IMR-90 (cell line): ENCODE data around the gene PSME3. TPM values are rescaled to one million over a fixed set of nuclear protein-coding genes. Genes with fewer than 3 reads are reported as not detected.

Experiments
- ATAC-seq: fragments of 200-7000 bp; cut with Tn5 transposase; 2 replicates; pipeline ENCODE4 v1.9.1; 2020; ENCODE audit warnings: low read depth, mild to moderate bottlenecking, moderate library complexity
- BruUV-seq: library from RNA; stranded (reverse); fragments of 400-500 nt; replicated peaks from 2 replicates; lab custom pipeline; 2021; lab: Mats Ljungman, UMichigan
- CTCF ChIA-PET: fragments of 300-600 bp; formaldehyde crosslinking; extraction: SDS; loops from one replicate; lab custom pipeline; 2021; ENCODE audit warnings: antibody characterized with exemption; lab: Yijun Ruan, JAX
- POLR2A ChIA-PET: fragments of 300-600 bp; sonication (Branson Sonifier 250); formaldehyde crosslinking; loops from one replicate; lab custom pipeline; 2022; ENCODE audit warnings: antibody characterized with exemption; ENCODE audit not compliant: unreplicated experiment; lab: Charles Lee
- DNase-seq: peaks from one replicate; pipeline ENCODE4 v3.0.0; 2013
- H2AFZ ChIP-seq: replicated peaks from 2 replicates; pipeline ENCODE3; 2013; ENCODE audit warnings: low read length, mild to moderate bottlenecking; ENCODE audit not compliant: poor library complexity
- H2AK5ac ChIP-seq: 2 replicates; pipeline ENCODE4 v1.6.1; 2013; ENCODE audit warnings: low read depth, low read length, inconsistent platforms
- H2AK9ac ChIP-seq: replicated peaks from 2 replicates; pipeline ENCODE3; 2013; ENCODE audit warnings: mild to moderate bottlenecking, low read depth, low read length, moderate library complexity; ENCODE audit not compliant: poor library complexity
- H2BK120ac ChIP-seq: 2 replicates; pipeline ENCODE4 v1.6.1; 2013; ENCODE audit warnings: low read depth, low read length, inconsistent platforms
- H2BK15ac ChIP-seq: 3 replicates; pipeline ENCODE4 v1.6.1; 2013; ENCODE audit warnings: low read depth, low read length, inconsistent platforms
- H2BK20ac ChIP-seq: 2 replicates; pipeline ENCODE4 v1.6.1; 2013; ENCODE audit warnings: low read depth, mild to moderate bottlenecking, inconsistent platforms, low read length, moderate library complexity
- H2BK5ac ChIP-seq: 2 replicates; pipeline ENCODE4 v1.6.1; 2013; ENCODE audit warnings: mild to moderate bottlenecking, low read depth, low read length, inconsistent platforms; ENCODE audit not compliant: poor library complexity, severe bottlenecking
- H3K14ac ChIP-seq: replicated peaks from 2 replicates; pipeline ENCODE4 v1.6.1; 2013; ENCODE audit warnings: low read depth, low read length, inconsistent platforms
- H3K18ac ChIP-seq: 2 replicates; pipeline ENCODE4 v1.6.1; 2013; ENCODE audit warnings: low read depth, low read length, control low read depth
- H3K23ac ChIP-seq: 2 replicates; pipeline ENCODE4 v1.6.1; 2013; ENCODE audit warnings: low read depth, low read length, inconsistent platforms
- H3K27ac ChIP-seq: 2 replicates; pipeline ENCODE4 v1.5.1; 2013; ENCODE audit warnings: mild to moderate bottlenecking, control low read depth, low read length; ENCODE audit not compliant: insufficient read depth
- H3K27me3 ChIP-seq: 2 replicates; pipeline ENCODE4 v1.6.1; 2013; ENCODE audit warnings: low read length; ENCODE audit not compliant: control insufficient read depth, insufficient read depth
- H3K36me3 ChIP-seq: 2 replicates; pipeline ENCODE4 v1.6.1; 2013; ENCODE audit warnings: low read length, mixed read lengths; ENCODE audit not compliant: control insufficient read depth, insufficient read depth
- H3K4ac ChIP-seq: 2 replicates; pipeline ENCODE4 v1.6.1; 2013; ENCODE audit warnings: low read depth, low read length, inconsistent platforms
- H3K4me1 ChIP-seq: 2 replicates; pipeline ENCODE4 v1.6.1; 2013; ENCODE audit warnings: low read length, mixed read lengths; ENCODE audit not compliant: control insufficient read depth, insufficient read depth
- H3K4me2 ChIP-seq: 2 replicates; pipeline ENCODE4 v1.6.1; 2013; ENCODE audit warnings: low read depth, mild to moderate bottlenecking, control low read depth, low read length, moderate library complexity
- H3K4me3 ChIP-seq: 2 replicates; pipeline ENCODE4 v1.5.1; 2013; ENCODE audit warnings: low read depth, mild to moderate bottlenecking, control low read depth, low read length, moderate library complexity; ENCODE audit not compliant: insufficient read depth
- H3K56ac ChIP-seq: 2 replicates; pipeline ENCODE4 v1.6.1; 2013; ENCODE audit warnings: low read length, inconsistent platforms; ENCODE audit not compliant: insufficient read depth; ENCODE audit errors: extremely low read depth
- H3K79me1 ChIP-seq, 2 experiments: 2 replicates each; pipeline ENCODE4 v1.6.1; 2013; ENCODE audit warnings: low read length in 2 of 2, inconsistent platforms in 1 of 2, low read depth in 1 of 2
- H3K9ac ChIP-seq: 2 replicates; pipeline ENCODE4 v1.6.1; 2013; ENCODE audit warnings: low read depth, low read length, control low read depth
- H3K9me1 ChIP-seq: 2 replicates; pipeline ENCODE4 v1.6.1; 2013; ENCODE audit warnings: low read length, inconsistent platforms; ENCODE audit not compliant: insufficient read depth
- H3K9me3 ChIP-seq: 2 replicates; pipeline ENCODE4 v1.6.1; 2013; ENCODE audit warnings: low read length; ENCODE audit not compliant: control insufficient read depth, insufficient read depth
- H4K20me1 ChIP-seq: 2 replicates; pipeline ENCODE4 v1.6.1; 2013; ENCODE audit warnings: low read length, inconsistent platforms; ENCODE audit not compliant: insufficient read depth
- H4K5ac ChIP-seq: 2 replicates; pipeline ENCODE4 v1.6.1; 2013; ENCODE audit warnings: mild to moderate bottlenecking, low read depth, low read length, control low read depth
- H4K8ac ChIP-seq, 2 experiments: 2 replicates each; pipeline ENCODE4 v1.6.1; 2013; ENCODE audit warnings: low read depth in 2 of 2, low read length in 2 of 2, control low read depth in 1 of 2, inconsistent platforms in 1 of 2
- H4K91ac ChIP-seq: 2 replicates; pipeline ENCODE4 v1.6.1; 2013; ENCODE audit warnings: low read depth, low read length, inconsistent platforms; ENCODE audit not compliant: insufficient read depth
- BHLHE40 ChIP-seq: fragments of 150-350 bp; IDR thresholded peaks from 2 replicates; pipeline ENCODE4 v1.6.1; 2016; ENCODE audit warnings: mild to moderate bottlenecking, low read depth, low read length
- CHD1 ChIP-seq: IDR thresholded peaks from 2 replicates; pipeline ENCODE4 v1.6.1; 2012; ENCODE audit warnings: low read depth, low read length, improper control_type of control experiment
- FOS ChIP-seq: fragments of 150-350 bp; IDR thresholded peaks from 2 replicates; pipeline ENCODE4 v1.6.1; 2016; ENCODE audit warnings: low read depth, low read length
- MAZ ChIP-seq: IDR thresholded peaks from 2 replicates; pipeline ENCODE4 v1.6.1; 2012; ENCODE audit warnings: low read depth, mild to moderate bottlenecking, low read length, improper control_type of control experiment, moderate library complexity, borderline replicate concordance
- POLR2A ChIP-seq: IDR thresholded peaks from 2 replicates; pipeline ENCODE4 v1.6.1; 2012; ENCODE audit warnings: mild to moderate bottlenecking, low read depth, low read length
- RAD21 ChIP-seq: IDR thresholded peaks from 2 replicates; pipeline ENCODE4 v1.6.1; 2012; ENCODE audit warnings: low read length, improper control_type of control experiment
- RFX5 ChIP-seq: IDR thresholded peaks from 2 replicates; pipeline ENCODE4 v1.8.0; 2012; ENCODE audit warnings: low read depth, mild to moderate bottlenecking, low read length, moderate library complexity
- SMC3 ChIP-seq: fragments of 150-350 bp; IDR thresholded peaks from 2 replicates; pipeline ENCODE4 v1.6.1; 2016; ENCODE audit warnings: low read depth, mild to moderate bottlenecking, antibody characterized with exemption, low read length, moderate library complexity
- WGBS, 2 experiments: methylation state at CpG; one replicate each; pipeline versions ENCODE4 v1.1.5 to v1.1.7; 2013; ENCODE audit warnings: missing lambda C conversion rate in 2 of 2; ENCODE audit not compliant: insufficient read length in 1 of 2; ENCODE audit errors: extremely low coverage in 2 of 2; 5-methylcytosine and 5-hydroxymethylcytosine counted together
- dilution Hi-C: fragments of 300-500 bp; cut with HindIII; formaldehyde crosslinking; loops from one replicate; pipeline ENCODE4 v1.14.3; 2018; ENCODE audit warnings: low sequenced_read_pairs; ENCODE audit not compliant: unreplicated experiment
- in situ Hi-C: fragments of 300-500 bp; cut with MboI; formaldehyde crosslinking; loops from 3 replicates; pipeline ENCODE4 v1.14.3; 2019; ENCODE audit warnings: low sequenced_read_pairs, inconsistent platforms, mixed read lengths
- intact Hi-C: fragments of 100-400 bp; cut with micrococcal nuclease; formaldehyde crosslinking; loops from 2 replicates; pipeline ENCODE4 v1.10.0; 2022
- polyA plus RNA-seq, 3 experiments: library from polyadenylated mRNA; depleted of rRNA; stranded (reverse); fragments of >200 nt; gene quantifications; 2 replicates each; pipeline ENCODE4 v1.2.3, GENCODE V29; 2012; ENCODE audit warnings: low replicate concordance in 1 of 3
- total RNA-seq: library from RNA; depleted of rRNA; stranded (reverse); fragments of >200 nt; gene quantifications from 2 replicates; pipeline ENCODE4 v1.2.3, GENCODE V29; 2012
- TF ChIP-seq, protein P1 (sequence below): fragments of 150-350 bp; IDR thresholded peaks from 2 replicates; pipeline ENCODE4 v1.6.1; 2016; ENCODE audit warnings: low read depth, mild to moderate bottlenecking, low read length, moderate library complexity, borderline replicate concordance

PSME3 gene
- total and polyA plus RNA-seq, 2 of the 4 experiments (the other 2 are of a cell fraction), result 72.4 to 100 TPM

- ChIA-PET POLR2A (no interaction called here), CTCF (no interaction called here)
- no peak overlapping the region for H3K18ac ChIP-seq
- H3K9me1 ChIP-seq, result no peaks in the 10 kb centered on the region
- no peak overlapping the region for H2BK20ac ChIP-seq
- H4K8ac ChIP-seq, result no peak overlapping the region
- no peaks in the 10 kb centered on the region for H3K27me3 ChIP-seq
- no peak overlapping the region for H2AK9ac ChIP-seq
- no peak overlapping the region for H4K5ac ChIP-seq
- intact Hi-C loops, result no loop called here
- no peak overlapping the region for H2BK5ac ChIP-seq
- no peak overlapping the region for H3K14ac ChIP-seq
- no peak overlapping the region for H3K27ac ChIP-seq
- no peak overlapping the region for H3K23ac ChIP-seq
- no peaks in the 10 kb centered on the region for H3K36me3 ChIP-seq
- in situ Hi-C loops, result no loop called here
- dilution Hi-C loops, result no loop called here
- no peaks in the 10 kb centered on the region; the same call in 1 of the 2 replicates for H3K4me1 ChIP-seq
- no peak for TF ChIP-seq POLR2A
- TF ChIP-seq, protein P1, sequence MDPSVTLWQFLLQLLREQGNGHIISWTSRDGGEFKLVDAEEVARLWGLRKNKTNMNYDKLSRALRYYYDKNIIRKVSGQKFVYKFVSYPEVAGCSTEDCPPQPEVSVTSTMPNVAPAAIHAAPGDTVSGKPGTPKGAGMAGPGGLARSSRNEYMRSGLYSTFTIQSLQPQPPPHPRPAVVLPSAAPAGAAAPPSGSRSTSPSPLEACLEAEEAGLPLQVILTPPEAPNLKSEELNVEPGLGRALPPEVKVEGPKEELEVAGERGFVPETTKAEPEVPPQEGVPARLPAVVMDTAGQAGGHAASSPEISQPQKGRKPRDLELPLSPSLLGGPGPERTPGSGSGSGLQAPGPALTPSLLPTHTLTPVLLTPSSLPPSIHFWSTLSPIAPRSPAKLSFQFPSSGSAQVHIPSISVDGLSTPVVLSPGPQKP, result no peak
- TF ChIP-seq RAD21, result no peak
- TF ChIP-seq SMC3, result no peak
- TF ChIP-seq BHLHE40, result no peak
- TF ChIP-seq MAZ, result no peak
- no peak for TF ChIP-seq CHD1
- no peak for TF ChIP-seq FOS
- TF ChIP-seq RFX5, result no peak
- WGBS, 2 experiments, result no CpG with 5 or more reads among the region's 1 CpG
- no peak overlapping the region for H2AFZ ChIP-seq
- H3K4me3 ChIP-seq, result no peak overlapping the region
- peaks cover 16 to 23% of the 10 kb centered on the region in 2 experiments for H3K79me1 ChIP-seq
- no peaks in the 10 kb centered on the region for H3K9me3 ChIP-seq
- no peak overlapping the region for H2BK120ac ChIP-seq
- no peak overlapping the region for H3K4ac ChIP-seq
- ATAC-seq, result no peak
- H4K91ac ChIP-seq, result no peak overlapping the region
- no peak overlapping the region for H2AK5ac ChIP-seq
- DNase-seq, result no peak
- no peak overlapping the region for H2BK15ac ChIP-seq
- H3K4me2 ChIP-seq, result no peak overlapping the region
- H3K56ac ChIP-seq, result no peak overlapping the region
- BruUV-seq, result no TSS peak
- H4K20me1 ChIP-seq, result no peaks in the 10 kb centered on the region
- no peak overlapping the region for H3K9ac ChIP-seq
Measured at GRCh38 chr17:42827472-42827871, 5.7 kb upstream of the PSME3 start.
